ENCODE results near the gene PRAF2. TPM values are rescaled to one million over a fixed set of nuclear protein-coding genes. Genes with fewer than 3 reads are reported as not detected.

PRAF2 gene
- 11.7 and 14.0 TPM in 2 replicates for total RNA-seq

GRCh38 chrX:49073601-49074575 is at the start of gene PRAF2:
Gene PRAF2 (minus strand): TSS chrX:49074002. CDS start chrX:49073987, 15 bp downstream.

GRCh38 chrX:49079489-49080428 is 6.0 kb upstream of the PRAF2 start, which contains the start of gene WDR45:
Gene WDR45 (minus strand): TSS chrX:49079887. CDS start chrX:49078095, 1,792 bp downstream.

DNA sequence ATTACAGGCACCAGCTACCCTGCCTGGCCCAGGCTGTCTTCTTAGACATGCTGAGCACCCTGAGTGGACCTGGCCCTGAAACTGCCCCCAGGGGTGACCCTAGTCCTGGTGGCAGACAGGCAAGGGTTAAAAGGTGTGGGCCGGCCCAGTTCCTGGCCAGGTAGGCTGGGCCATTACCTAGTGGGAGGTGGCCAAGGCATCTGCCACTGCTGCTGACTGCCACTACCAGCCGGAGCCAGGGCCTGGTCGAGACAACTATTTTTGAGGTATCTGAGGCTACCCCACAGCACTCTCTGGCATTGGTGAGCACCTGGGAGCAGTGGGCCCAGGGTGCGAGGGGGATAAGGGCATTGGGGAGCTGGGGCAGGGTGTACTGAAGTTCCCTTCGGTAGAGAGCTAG is 15.0 kb downstream of the PRAF2 start, which contains the start of gene CCDC120:
CCDC120 (plus strand) TSS at position 206 of the 400 bp plus-strand sequence. CDS start 3,043 bp downstream, outside the sequence.

GRCh38 chrX:49043220-49043986 is 30.4 kb downstream of the PRAF2 start, which contains the start of gene TFE3:
Gene TFE3 (minus strand): TSS chrX:49043357. CDS start chrX:49043226, 131 bp downstream.

Small RNAs within 50 kb of the gene (small RNA-seq; reads per million reads assigned to genes)
- gene RNU4-52P, result not detected

Other genes with a start within 250 kb of the PRAF2 start
- not detected in 2 replicates for gene ERAS, start 247.5 kb downstream of the PRAF2 start, total RNA-seq
- 0.13 and 0.32 TPM in 2 replicates for gene PCSK1N, start 238.4 kb downstream of the PRAF2 start, total RNA-seq
- gene TIMM17B, start 176.2 kb downstream of the PRAF2 start, total RNA-seq, result 11.9 and 13.6 TPM in 2 replicates
- gene PQBP1, start 176.1 kb downstream of the PRAF2 start, total RNA-seq, result 28.2 and 30.1 TPM in 2 replicates
- gene SLC35A2, start 162.4 kb downstream of the PRAF2 start, total RNA-seq, result 15.5 and 17.4 TPM in 2 replicates
- gene PIM2, start 155.0 kb downstream of the PRAF2 start, total RNA-seq, result 4.6 and 6.5 TPM in 2 replicates
- gene OTUD5, start 116.4 kb downstream of the PRAF2 start, total RNA-seq, result 27.3 and 27.7 TPM in 2 replicates
- gene KCND1, start 102.2 kb downstream of the PRAF2 start, total RNA-seq, result 0.39 and 0.43 TPM in 2 replicates
- 10.8 and 11.7 TPM in 2 replicates for gene GRIPAP1, start 71.7 kb downstream of the PRAF2 start, total RNA-seq
- gene TFE3, start 30.6 kb downstream of the PRAF2 start, total RNA-seq, result 35.4 and 37.4 TPM in 2 replicates
- 0.91 and 1.5 TPM in 2 replicates for gene CCDC120, start 15.0 kb downstream of the PRAF2 start, total RNA-seq
- gene WDR45, start 5.9 kb upstream of the PRAF2 start, total RNA-seq, result 49.0 and 55.9 TPM in 2 replicates
- gene GPKOW, start 49.7 kb upstream of the PRAF2 start, total RNA-seq, result 14.3 and 15.7 TPM in 2 replicates
- gene MAGIX, start 88.8 kb upstream of the PRAF2 start, total RNA-seq, result 2.8 and 3.1 TPM in 2 replicates
- 53.6 and 66.4 TPM in 2 replicates for gene PLP2, start 97.9 kb upstream of the PRAF2 start, total RNA-seq
- 6.1 and 7.6 TPM in 2 replicates for gene PRICKLE3, start 112.4 kb upstream of the PRAF2 start, total RNA-seq
- 0.22 and 0.39 TPM in 2 replicates for gene SYP, start 126.2 kb upstream of the PRAF2 start, total RNA-seq
- under 0.01 TPM in 1 of 2 replicates, not detected in the other for gene CACNA1F, start 159.3 kb upstream of the PRAF2 start, total RNA-seq
- 10.5 and 11.6 TPM in 2 replicates for gene CCDC22, start 161.5 kb upstream of the PRAF2 start, total RNA-seq
- gene FOXP3, start 190.7 kb upstream of the PRAF2 start, total RNA-seq, result 0.13 TPM in 1 of 2 replicates, not detected in the other
- 2.6 and 2.7 TPM in 2 replicates for gene PPP1R3F, start 195.8 kb upstream of the PRAF2 start, total RNA-seq
- gene GAGE10, start 229.6 kb upstream of the PRAF2 start, total RNA-seq, result not detected in 2 replicates
- not detected in 2 replicates for gene GAGE12J, start 248.0 kb upstream of the PRAF2 start, total RNA-seq